Fibroblast of peridontal ligament (primary cell): ENCODE data around the gene RASL11A.
"Not testable (repeated sequence)": the region's sequence is repeated elsewhere in the genome, so short reads cannot be mapped to it uniquely, and the experiment has no call there.

Experiments
- DNase-seq: peaks from one replicate; pipeline ENCODE4 v3.0.0-alpha.2; 2010; ENCODE audit errors: extremely low read depth

RASL11A gene

GRCh38 chr13:27270594-27271520, at the start of gene RASL11A:
Gene RASL11A (plus strand): TSS chr13:27270830. CDS start chr13:27270945, 115 bp downstream.
- peak; percentile 87 for DNase-seq

- DNase-seq = not testable (repeated sequence)
Measured at GRCh38 chr13:27222100-27222499, 48.5 kb upstream of the RASL11A start.

GRCh38 chr13:27226991-27227390, 43.6 kb upstream of the RASL11A start:
- DNase-seq = no peak

- DNase-seq = no peak
Measured at GRCh38 chr13:27228131-27228530, 42.5 kb upstream of the RASL11A start.

GRCh38 chr13:27229642-27230041, 41.0 kb upstream of the RASL11A start:
- no peak for DNase-seq

- DNase-seq = no peak
Measured at GRCh38 chr13:27233964-27234363, 36.7 kb upstream of the RASL11A start.

GRCh38 chr13:27236478-27236877, 34.2 kb upstream of the RASL11A start:
- peak; percentile 22 for DNase-seq

GRCh38 chr13:27242702-27243101, 27.9 kb upstream of the RASL11A start:
- DNase-seq = no peak

GRCh38 chr13:27245610-27246009, 25.0 kb upstream of the RASL11A start:
- no peak for DNase-seq

GRCh38 chr13:27250833-27251165, 19.8 kb upstream of the RASL11A start:
- DNase-seq = no peak

- DNase-seq = peak; percentile 99
Measured at GRCh38 chr13:27251166-27252091, 19.2 kb upstream of the RASL11A start, which contains the start of gene RPL21. Gene RPL21 (plus strand): TSS chr13:27251558. CDS start chr13:27253777, 2,219 bp downstream.

- peak; percentile 17 for DNase-seq
Measured at GRCh38 chr13:27252467-27252866, 18.2 kb upstream of the RASL11A start.

- DNase-seq = peak; percentile 10
Measured at GRCh38 chr13:27257233-27257568, 13.4 kb upstream of the RASL11A start.

- peak; percentile 9 for DNase-seq
Measured at GRCh38 chr13:27257648-27258253, 12.9 kb upstream of the RASL11A start.

GRCh38 chr13:27258637-27259386, 11.8 kb upstream of the RASL11A start:
- no peak for DNase-seq

GRCh38 chr13:27259831-27260230, 10.8 kb upstream of the RASL11A start:
- no peak for DNase-seq

- no peak for DNase-seq
Measured at GRCh38 chr13:27261396-27261795, 9.2 kb upstream of the RASL11A start.

GRCh38 chr13:27263438-27263837, 7.2 kb upstream of the RASL11A start:
- no peak for DNase-seq

GRCh38 chr13:27264181-27264580, 6.4 kb upstream of the RASL11A start:
- DNase-seq = peak; percentile 83

- no peak for DNase-seq
Measured at GRCh38 chr13:27264648-27265047, 6.0 kb upstream of the RASL11A start.

- peak; percentile 37 for DNase-seq
Measured at GRCh38 chr13:27266917-27267316, 3.7 kb upstream of the RASL11A start.
